GM12865 (cell line): ENCODE data around the gene ITPRID2.

ENCODE experiments used
- DNase-seq: peaks from one replicate; pipeline ENCODE4 v3.0.0; 2010; ENCODE audit warnings: low read depth
- H3K4me3 ChIP-seq: 2 replicates; pipeline ENCODE4 v1.5.1; 2011; ENCODE audit warnings: mild to moderate bottlenecking, low read depth, low read length, control low read depth
- CTCF ChIP-seq: IDR thresholded peaks from 2 replicates; pipeline ENCODE4 v1.5.1; 2011; ENCODE audit warnings: low read length, control low read depth, low read depth, inconsistent platforms; ENCODE audit not compliant: insufficient read depth; ENCODE audit errors: missing control alignments

The ITPRID2 gene

GRCh38 chr2:181849601-181850000, 41.9 kb upstream of the ITPRID2 start:
- TF ChIP-seq CTCF = no peak
- no peak for DNase-seq
- no peak overlapping the region for H3K4me3 ChIP-seq

GRCh38 chr2:181850936-181851560, 40.5 kb upstream of the ITPRID2 start:
- DNase-seq = no peak
- H3K4me3 ChIP-seq = no peak overlapping the region

GRCh38 chr2:181851726-181852125, 39.8 kb upstream of the ITPRID2 start:
- no peak for DNase-seq
- no peak overlapping the region for H3K4me3 ChIP-seq
- TF ChIP-seq CTCF = no peak

More at GRCh38 chr2:181850936-181851560, 40.5 kb upstream of the ITPRID2 start:
- TF ChIP-seq CTCF = no peak

- H3K4me3 ChIP-seq = no peak overlapping the region
- DNase-seq = no peak
- no peak for TF ChIP-seq CTCF
These were observed 37.8 kb upstream of the ITPRID2 start for GRCh38 chr2:181853696-181854095.

- no peak for DNase-seq
- H3K4me3 ChIP-seq = no peak overlapping the region
- TF ChIP-seq CTCF = no peak
These were observed 34.0 kb upstream of the ITPRID2 start for GRCh38 chr2:181857483-181857882.

GRCh38 chr2:181858600-181858999, 32.9 kb upstream of the ITPRID2 start:
- DNase-seq = no peak
- H3K4me3 ChIP-seq = no peak overlapping the region
- TF ChIP-seq CTCF = no peak

GRCh38 chr2:181859123-181859522, 32.4 kb upstream of the ITPRID2 start:
- DNase-seq = no peak
- H3K4me3 ChIP-seq = no peak overlapping the region
- no peak for TF ChIP-seq CTCF
